Islet precursor cell (in vitro differentiated cells): ENCODE data around the gene GNA12.
"Not testable (repeated sequence)": the region's sequence is repeated elsewhere in the genome, so short reads cannot be mapped to it uniquely, and the experiment has no call there.

Source experiments
- DNase-seq: peaks from one replicate; pipeline ENCODE4 v3.0.0-alpha.2; 2018

Gene GNA12

DNA sequence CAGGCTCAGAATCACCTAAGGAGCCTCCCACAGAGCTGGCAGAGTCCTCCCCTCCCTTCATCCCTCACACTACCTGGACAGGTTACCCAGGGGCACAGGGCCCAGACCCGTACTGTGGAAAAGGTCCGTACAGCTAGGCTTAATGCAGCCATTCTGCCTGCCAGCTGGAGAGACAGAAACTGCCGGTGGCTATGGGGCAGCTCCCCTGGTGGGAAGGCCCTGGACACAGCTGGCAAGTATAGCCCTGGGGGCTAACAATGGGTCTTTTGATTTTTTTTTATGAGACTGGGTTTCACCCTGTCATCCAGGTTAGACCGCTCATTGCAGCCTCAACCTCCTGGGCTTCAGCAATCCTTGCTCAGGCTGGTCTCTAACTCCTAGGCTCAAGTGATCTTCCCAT is 68.3 kb downstream of the GNA12 start:
- no peak for DNase-seq

DNA sequence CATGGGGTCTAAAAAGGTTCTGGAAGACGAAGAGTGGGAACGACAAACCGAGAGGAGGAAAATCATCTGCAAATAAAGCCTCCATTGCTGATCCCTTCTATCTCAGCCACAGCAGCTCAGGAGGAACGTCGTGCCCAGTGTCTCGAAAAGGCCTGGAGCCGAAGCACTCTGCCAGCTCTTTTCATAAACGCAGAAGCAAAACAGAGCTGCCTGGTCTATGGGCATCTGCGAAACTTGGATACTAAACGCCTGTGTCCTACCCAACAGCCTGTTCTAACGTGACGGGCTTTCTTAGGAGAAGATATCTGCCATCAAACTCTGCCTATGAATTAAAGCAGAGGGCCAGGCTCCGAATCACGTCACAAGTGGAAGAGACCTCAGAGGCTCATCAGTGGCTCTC is 68.7 kb downstream of the GNA12 start:
- no peak for DNase-seq

DNA sequence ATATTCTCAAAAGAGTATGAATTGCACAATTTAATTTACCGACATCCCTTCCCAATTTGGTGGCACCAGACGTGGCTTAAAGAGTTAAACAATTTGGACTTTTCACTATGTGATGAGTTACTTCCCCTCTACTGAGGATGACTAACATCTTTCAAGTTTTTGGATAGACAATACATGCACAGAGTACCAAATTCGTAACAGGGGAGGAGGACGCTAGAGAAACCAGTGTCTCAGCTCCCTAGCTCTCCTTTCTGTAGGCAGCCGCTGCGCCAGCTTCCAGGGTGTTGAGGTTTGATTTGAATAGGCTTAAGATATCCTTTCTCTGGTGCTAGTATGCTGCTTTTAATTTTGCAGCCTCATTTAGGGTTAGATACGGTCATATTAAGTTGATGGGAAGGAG is 69.2 kb downstream of the GNA12 start:
- no peak for DNase-seq

DNA sequence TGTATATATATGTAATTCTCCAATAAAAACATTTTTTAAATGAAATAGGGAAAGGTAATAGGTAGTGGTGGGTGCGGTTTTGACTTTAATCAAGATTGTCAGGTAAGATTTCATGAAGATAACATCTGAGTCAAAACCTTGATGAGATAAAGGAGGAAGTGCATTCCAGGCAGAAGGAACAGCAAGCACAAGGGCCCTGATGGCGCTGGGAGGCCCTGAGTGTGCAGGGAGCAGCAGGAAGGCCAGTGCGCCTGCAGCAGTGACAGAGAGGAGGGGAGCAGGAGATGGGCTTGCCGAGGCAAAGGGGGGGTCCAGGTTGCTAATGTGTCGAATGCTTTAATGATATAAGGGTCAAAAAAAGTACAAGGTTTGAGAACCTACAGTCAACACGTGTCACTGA is 69.8 kb downstream of the GNA12 start:
- DNase-seq, result no peak

DNA sequence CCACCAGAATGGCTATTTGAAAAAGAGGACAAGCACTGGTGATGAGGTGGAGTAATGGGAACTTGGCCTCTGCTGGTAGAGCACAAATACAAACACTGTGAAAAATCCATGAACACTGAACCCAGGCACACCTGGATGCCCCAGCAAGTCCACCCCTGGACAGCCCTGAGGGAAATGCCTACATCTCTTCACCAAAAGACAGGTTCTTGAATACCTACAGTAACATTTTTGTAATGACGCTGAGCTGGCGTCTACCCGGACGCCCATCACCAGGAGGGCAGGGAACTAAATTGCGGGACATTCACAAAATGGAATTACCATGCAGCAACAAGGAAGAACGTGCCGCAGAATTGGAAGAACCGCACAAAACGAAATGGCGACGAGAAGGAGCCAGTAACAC is 70.5 kb downstream of the GNA12 start:
- DNase-seq, result no peak

DNA sequence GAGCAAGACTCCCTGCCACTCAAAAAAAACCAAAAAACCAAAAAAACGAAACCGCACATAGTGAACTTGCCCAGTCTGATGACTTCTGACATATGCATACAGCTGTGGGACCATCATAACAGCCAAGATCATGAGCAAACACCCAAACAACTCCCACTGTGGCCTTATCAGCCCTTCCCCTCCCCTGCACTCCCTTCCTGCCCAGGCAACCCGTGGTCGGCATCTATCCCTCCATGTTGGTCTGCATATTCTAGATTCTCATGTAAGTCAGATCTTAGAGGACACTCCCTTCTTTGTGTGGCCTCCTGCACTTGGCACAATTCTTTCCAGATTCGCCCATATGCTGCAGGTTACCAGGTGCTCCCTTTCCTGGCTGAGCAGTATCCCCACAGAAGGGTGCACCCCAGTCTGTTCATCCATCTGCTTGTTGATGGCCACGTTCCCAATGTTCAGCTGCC is 72.8 kb downstream of the GNA12 start:
- DNase-seq, result no peak

DNA sequence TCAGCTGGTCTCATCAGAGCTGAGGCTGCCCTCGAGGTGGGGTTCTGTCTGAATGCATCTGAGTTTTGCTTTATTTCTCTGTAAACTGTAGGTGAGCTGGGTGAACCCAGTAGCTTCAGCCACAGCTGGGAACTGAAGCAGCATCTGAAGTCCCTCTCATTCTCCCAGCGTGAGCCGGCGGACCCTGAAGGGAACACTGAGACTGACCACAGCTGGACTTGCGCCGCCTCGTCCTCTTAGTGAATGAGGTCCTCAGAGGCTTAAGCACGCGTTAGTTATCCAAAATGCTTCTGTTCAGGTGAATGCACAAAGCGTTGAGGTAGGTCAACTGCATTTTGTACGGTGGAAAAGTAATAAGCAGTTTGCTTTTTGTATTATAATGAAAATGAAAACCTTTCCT is 79.5 kb downstream of the GNA12 start:
- DNase-seq, result no peak

DNA sequence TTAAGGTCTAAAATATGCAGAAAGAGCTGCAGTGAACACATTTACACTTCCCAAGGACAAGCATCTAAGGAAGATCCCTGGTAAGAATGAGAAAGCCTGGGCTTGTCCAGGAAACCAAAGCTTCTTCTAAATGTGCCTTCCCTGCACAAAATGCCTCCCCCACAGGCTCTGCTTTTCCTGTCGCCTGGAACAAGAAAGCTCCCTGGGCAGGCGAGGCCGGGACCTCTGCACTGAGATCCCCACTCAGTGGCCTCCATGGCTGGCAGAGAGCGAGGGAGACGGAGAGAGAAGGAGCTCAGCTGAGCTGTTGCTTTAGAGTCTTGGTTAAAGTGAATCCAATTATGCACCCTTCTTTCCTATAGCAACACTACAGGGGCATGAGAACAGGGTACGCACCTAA is 80.5 kb downstream of the GNA12 start:
- DNase-seq, result no peak

DNA sequence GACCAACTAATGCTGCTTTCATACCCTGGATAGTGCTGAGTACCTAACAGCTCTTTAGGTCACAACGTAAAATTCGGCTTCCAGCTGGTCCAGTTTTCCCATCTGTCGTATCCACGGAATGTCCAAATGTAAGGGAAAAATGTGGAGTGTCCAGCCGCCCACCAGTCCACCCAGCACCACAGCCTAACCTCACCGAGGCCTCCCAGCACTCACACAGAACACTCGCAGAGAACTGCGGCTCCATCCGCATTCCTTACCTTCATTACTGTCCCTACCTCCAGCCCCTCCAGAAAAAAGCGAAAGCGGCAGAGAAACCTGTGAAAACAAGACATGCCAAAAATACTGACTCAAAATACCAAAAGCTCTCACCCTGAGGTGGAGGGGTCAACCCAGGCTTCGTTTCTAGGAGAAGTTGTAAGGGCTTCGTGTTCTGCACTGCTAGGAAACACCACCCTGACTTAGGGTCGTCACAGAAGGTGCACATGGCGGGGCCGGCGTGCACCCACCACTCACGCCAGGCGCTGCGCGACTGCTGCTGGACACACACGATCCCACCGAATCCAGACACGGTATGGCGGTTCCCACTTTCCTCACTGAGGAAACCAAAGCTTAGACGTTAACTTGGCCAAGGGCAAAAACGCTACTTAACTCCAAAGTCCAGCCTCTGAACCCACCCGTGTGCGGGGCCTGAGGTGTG is 82.2 kb downstream of the GNA12 start:
- DNase-seq, result peak; percentile 84

DNA sequence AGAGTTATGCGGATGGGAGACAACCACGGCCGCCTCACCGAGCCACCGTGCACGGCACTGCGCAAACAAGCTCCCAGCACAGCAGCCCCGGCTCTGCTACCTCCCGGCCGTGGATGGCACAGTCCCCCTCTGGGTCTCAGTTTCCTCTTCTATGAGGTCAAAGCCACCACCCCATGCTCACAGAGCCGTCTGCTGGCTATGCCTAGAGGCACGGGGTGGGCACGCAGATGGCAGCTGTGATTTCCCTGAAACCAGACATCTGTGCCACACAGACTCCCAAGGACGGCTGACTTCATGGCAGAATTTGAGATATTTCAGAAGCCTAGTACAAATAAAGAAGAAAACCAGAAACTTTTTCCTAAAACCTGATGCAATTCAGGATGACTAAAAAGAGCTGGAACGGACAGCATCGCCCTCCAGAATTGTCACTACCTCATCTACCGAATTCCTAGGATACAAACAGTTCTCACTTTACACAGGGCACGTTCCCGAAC is 82.9 kb downstream of the GNA12 start:
- DNase-seq, result no peak

DNA sequence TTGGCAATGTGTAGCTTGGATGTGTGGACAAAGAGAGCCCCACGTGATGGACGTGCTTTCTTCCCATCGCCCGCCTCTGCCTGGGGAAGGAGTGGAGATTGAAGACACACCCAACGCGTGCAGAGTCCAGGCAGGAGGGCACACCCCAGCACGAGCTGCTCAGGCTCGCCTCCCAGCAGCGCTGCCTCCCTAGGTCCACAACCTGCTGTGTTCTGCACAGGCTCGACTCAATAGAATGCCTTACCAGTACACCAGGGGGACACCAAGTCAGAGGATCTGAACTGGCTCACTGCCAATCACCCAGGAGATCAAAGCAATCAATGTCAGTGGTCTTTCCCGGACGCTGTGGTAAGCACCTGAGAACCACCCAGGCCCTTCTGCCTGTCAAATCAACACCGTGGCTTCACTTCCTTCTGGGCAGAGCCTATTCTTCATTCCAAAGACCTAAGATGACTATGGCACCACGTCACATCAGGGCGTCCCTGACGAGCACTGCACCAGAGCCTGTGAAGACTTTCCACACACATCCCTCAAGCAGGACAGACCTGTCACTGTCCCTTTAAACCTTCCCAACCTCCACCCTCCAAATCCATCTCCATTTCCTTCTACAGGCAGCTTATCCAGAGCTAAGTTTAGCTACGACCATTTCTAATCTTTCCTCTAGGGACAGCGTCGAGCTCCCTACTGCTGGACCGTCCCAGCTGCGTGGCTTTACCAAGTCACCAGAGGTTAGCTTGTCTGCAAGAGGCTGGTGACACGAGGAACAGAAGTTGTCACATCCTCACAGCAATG is 83.8 kb downstream of the GNA12 start:
- peak; percentile 85 for DNase-seq

DNA sequence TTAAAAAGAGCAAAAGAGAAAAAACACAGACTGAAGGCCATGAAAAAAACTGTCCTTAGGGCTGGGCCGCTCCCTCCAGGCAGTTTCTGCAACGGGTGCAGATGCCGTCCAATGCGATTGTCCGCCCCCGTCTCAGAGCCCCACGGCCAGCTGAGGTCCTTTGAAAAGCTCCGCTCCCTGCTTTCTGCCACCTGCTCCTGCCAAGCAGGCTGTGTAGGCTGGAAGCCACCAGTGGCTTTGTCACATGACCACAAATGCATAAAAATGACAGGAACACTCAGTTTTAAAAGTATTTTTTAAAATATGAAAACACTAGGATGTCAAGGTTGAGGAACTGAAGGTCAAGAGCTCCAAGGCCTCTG is 84.4 kb downstream of the GNA12 start:
- no peak for DNase-seq

DNA sequence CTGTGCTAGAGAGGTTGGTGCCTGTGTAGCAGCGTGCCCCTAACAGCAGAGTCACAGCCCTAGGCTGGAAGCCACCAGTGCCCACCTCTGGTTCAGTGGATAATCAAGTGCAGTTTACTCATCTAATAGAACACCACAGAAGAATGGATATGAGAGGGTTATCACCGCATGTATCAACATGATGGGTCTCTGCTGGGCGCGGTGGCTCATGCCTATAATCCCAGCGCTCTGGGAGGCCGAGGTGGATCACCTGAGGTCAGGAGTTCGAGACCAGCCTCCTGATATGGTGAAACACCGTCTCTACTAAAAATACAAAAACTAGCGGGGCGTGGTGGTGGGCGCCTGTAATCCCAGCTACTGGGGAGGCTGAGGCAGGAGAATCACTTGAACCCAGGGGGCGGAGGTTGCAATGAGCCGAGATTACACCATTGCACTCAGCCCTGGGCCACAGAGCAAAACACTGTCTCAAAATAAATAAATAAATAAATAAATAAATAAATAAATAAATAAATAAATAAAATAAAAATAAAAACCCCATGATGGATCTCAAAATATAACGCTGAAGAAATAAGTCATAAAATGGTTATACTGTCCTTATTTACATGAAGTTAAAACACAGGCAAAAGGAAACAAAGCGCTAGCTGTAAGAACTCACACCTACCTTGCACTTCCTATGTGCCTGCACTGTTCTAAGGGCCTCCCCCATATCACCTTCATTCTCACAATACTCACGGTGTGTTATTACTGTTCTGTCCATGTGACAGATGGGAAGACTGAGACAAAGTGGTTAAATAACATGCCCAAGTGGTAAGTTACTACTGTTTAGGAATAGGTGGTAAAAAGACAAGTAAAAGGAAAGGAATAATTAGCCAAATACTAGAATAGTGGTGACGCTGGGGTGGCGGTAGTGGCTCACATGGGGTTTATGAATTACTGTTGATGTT is 85.2 kb downstream of the GNA12 start:
- no peak for DNase-seq

DNA sequence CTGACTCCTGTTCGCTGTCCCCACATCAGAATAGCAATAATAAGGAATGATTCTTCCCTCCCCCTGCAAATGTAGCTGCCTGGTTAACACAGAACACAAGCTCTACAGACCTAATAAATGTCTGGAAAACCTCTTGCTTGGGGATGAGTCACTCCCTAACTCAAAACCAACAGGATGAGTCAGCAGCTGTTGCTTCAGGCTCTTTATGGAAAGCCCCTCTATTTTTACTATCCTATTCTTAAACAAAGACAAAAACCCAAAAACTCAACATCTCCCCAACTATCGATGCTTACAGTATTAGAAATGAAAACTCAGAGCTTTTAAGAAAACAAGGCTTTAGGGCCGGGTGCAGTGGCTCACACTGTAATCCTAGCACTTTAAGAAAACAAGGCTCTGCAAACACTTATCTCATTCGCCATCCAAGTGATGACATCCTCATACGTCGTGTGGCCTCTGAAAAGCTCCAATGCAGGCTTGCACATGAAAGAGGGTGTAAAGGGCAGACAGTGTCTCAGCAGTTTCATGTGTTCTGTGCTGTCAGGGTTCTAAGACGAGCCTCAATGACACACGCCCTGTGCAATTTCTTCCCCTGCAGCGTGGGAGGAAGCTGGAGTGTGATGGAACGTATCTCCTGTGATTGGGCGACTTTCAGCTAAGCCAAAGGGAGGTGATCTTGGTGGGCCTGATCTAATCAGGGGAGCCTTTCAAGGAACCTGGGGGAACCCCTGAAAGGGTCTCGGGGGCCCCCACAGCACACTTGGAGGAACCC is 86.0 kb downstream of the GNA12 start:
- DNase-seq, result peak; percentile 97

DNA sequence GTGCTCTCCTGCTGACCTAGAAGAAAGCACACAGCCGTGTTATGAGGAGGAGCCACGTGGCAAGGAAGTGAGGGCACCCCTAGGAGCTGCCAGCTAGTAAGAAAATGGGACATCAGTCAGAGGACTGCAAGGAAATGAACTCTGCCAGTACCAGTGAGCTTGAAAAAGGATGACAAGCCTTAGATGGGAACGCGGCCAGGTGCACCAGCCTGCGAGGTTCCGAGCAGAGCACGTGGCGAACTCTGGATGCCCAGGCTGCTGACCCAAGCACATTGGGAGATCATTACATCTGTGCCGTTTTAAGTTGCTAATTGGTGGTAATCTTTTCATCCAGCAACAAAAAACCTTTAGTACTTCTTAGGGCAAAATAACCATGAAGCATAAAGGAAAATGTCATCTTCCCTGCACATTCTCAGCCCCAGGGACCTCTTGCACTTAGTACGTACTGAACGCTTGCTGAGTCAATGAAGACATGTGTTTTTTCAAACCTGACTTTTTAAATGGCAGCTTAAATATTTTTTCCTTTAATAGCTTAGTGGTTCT is 86.7 kb downstream of the GNA12 start:
- DNase-seq, result peak; percentile 62

DNA sequence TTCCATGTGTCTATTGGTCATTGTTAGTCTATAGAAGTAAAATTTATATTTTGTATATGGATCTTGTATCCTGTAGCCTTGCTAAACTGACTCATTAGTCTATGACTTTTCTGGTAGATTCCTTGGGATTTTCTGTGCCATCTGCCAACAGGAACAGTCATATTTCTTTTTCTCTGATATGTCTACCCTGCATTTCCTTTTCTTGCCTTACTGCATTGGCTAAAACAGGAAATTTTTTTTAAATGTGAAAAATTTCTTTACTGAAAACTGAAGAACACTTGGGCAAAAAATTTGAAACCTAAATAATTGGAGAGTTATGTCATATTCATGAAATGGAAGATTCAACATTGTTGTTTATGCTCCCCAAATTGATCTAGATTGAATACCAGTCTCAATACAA is 88.6 kb downstream of the GNA12 start:
- DNase-seq, result no peak

DNA sequence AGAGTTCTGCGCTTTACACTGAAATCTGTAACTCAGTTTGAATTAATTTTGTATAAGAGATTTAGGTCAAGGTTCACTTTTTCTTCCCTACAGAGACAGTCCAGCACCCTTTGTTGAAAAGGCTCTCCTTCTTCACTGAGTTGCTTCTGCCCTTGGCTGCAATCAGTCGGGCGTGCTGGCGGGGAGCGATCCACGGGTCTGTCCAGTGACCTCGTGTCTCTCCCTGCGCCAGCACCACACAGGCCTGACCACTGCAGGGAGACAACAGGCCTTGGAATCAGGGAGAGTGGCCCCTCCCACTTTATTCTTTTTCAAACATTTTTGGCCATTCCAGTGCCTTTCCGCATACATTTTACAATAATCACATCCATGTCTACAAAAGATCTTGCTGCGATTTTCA is 89.2 kb downstream of the GNA12 start:
- DNase-seq, result peak; percentile 33

DNA sequence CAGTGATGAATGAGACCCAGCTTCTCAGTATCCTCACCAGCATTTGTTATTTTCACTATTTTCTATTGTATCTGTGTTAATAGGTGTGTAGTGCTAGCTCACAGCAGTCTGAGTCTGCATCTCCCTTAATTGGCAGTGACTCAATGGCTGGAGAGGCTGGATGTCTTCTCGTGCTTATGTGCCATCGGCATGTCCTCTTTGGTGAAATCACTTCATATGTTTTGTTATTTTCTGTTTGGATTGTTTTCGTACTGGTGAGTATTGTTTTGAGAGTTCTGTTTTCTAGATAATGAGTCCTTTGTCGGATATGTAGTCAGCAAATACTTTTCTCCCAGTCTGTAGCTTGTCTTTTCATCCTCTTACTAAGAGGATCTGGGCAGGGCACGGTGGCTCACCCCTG is 90.0 kb downstream of the GNA12 start:
- DNase-seq, result peak; percentile 50

DNA sequence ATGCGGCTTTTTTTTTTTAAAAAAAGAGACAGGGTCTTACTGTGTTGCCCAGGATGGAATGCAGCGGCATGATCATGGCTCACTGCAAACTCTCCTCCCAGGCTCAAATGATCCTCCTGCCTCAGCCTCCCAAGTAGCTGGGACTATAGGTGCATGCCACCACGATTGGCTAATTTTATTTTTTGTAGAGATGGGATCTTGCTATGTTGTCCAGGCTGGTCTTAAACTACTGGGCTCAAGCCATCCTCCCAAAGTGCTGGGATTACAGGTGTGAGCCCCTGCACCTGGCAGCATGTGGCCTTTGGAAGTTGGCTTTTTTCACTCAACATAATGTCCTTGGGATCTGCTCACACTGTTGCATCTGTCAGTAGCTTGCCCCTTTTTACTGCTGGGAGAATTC is 91.0 kb downstream of the GNA12 start:
- peak; percentile 7 for DNase-seq

DNA sequence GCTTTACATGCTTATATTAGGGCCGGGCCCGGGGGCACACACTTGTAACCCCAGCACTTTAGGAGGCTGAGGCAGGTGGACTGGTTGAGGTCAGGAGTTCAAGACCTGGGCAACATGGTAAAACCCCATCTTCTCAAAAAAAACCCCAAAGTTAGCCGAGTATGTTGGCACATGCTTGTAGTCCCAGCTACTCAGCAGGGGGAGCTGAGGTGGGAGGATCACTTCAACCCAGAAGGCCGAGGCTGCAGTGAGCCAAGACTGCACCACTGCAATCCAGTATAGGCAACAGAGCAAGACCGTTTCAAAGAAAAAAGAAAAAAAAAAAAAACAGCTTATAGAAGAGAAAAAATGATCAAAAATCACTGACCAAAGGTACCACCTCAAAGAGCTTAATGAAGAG is 93.0 kb downstream of the GNA12 start:
- no peak for DNase-seq

DNA sequence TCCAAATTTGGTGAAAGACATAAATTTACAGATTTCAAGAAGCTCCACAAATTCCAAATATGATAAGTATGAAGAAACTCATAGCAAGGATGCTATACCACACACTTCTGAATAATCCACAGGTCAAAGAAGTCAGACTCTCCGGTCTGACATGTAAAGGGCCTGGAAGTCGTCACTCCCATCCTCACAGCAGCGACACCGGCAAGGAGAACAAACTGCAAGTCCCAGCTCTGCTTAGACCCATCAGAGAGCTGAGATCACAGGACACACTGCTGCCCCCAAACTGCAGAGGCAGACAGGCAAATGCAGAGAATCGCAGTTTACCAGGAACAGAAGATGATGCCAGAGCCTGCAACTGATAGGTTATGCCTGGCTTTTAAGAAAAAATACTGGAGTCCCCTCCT is 94.1 kb downstream of the GNA12 start:
- peak; percentile 86 for DNase-seq

DNA sequence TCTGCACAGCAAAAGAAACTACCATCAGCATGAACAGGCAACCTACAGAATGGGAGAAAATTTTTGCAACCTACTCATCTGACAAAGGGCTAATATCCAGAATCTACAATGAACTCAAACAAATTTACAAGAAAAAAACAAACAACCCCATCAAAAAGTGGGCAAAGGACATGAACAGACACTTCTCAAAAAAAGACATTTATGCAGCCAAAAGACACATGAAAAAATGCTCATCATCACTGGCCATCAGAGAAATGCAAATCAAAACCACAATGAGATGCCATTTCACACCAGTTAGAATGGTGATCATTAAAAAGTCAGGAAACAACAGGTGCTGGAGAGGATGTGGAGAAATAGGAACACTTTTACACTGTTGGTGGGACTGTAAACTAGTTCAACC is 95.4 kb downstream of the GNA12 start:
- not testable (repeated sequence) for DNase-seq
